Globus pallidus (tissue), 1 donor: ENCODE data around the gene CHN2.
"Not testable (repeated sequence)": the region's sequence is repeated elsewhere in the genome, so short reads cannot be mapped to it uniquely, and the experiment has no call there.

Experiments
- DNase-seq: peaks from one replicate; pipeline ENCODE4 v3.0.0-alpha.2; 2015; ENCODE audit warnings: low spot score

CHN2 gene

GRCh38 chr7:29496355-29497020 is 301.9 kb downstream of the CHN2 start:
- DNase-seq = no peak

DNA sequence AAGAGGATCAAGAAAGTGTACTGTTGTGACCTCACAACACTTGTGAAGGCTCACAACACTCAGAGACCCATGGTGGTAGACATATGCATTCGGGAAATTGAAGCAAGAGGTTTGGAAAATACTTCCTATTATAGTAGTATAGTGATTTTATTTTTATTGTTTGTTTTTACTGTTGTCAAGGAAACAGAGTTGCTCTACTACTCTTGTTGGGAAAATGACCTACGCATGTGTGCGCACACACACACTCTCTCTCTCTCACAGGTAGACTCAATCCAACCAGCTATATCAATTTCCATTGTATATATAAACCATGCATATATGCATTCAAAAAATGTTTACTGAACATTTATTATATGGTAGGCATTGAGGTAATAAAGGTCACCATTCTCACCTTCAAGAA is 305.4 kb downstream of the CHN2 start:
- DNase-seq = no peak

DNA sequence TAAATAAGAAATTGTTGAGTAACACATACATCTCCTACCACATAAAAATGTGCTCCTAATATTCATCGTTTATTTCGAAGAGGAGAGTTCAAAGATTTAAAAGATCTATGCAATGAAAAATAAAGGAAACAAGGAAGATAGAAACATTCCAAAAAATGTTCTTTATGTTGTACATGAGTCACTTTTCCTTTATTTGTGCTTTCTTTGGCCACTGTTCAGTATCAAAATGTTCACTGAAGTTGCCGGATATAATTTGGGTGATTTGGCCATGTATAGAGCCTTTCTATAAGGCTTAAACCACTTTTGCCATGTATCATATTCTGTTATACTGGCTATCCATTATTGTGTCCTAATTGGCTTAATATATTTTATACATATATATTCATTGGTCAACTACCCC is 306.1 kb downstream of the CHN2 start:
- no peak for DNase-seq

DNA sequence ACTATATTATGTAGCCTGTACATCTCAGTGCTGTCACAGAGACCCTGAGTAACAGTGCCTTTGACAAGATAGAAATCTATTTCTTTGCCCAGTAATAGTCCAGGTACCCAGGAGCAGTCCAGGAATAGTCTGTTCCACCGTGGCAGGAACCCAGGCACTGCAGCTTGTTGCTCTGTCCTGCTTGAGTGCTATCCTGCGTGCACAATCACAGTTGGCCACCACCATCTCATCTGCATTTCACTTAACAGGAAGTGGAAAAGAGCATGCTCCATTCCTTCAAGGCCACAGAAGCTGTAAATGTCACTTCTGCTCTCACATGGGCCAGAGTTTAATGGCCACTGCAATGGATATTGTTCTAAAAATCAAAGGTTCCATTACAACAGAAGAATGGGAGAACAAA is 307.6 kb downstream of the CHN2 start:
- DNase-seq = no peak

GRCh38 chr7:29505931-29506330 is 311.4 kb downstream of the CHN2 start:
- no peak for DNase-seq

- no peak for DNase-seq
Measured at GRCh38 chr7:29508608-29509007, 314.0 kb downstream of the CHN2 start.

DNA sequence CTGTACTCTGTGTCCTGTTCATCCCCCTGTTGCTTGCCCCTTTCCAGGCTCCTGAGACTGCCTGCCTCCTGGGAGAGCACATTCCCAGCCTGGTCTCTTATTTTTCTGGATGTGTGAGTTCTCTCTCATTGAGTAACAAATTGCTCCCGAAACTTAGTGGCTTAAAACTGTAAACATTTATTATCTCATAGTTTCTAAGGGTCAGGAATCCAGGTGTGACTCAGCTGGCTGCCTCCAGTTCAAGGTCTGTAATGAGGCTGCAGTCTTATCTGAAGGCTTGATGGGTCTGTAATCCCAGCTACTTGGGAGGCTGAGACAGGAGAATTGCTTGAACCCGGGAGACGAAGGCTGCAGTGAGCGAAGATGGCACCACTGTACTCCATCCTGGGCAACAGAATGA is 315.5 kb downstream of the CHN2 start:
- no peak for DNase-seq

- DNase-seq = no peak
Measured at GRCh38 chr7:29511337-29511736, 316.8 kb downstream of the CHN2 start.

DNA sequence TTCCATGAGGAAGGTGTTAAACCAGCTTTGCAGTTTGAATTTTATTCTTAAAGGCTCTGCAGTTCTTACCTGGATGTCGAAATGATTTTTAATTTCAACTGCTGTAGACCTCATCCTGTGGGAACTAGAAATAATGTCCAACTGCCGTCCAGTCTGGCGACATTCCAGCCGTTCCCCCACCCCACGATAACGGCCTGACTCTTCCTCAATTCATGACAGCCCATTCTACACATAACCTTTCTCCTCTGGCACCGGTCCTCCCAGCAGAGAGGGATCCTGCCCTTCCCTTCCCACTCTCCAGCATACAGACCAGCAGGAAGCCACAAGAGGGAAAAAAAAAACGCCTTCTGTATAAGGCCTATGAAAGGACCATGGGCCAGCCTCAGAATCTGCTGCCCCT is 317.3 kb downstream of the CHN2 start:
- DNase-seq = no peak

GRCh38 chr7:29516491-29516890 is 321.9 kb downstream of the CHN2 start:
- no peak for DNase-seq

- no peak for DNase-seq
Measured at GRCh38 chr7:29518616-29519015, 324.0 kb downstream of the CHN2 start.

- DNase-seq = no peak
Measured at GRCh38 chr7:29523728-29524127, 329.2 kb downstream of the CHN2 start.

DNA sequence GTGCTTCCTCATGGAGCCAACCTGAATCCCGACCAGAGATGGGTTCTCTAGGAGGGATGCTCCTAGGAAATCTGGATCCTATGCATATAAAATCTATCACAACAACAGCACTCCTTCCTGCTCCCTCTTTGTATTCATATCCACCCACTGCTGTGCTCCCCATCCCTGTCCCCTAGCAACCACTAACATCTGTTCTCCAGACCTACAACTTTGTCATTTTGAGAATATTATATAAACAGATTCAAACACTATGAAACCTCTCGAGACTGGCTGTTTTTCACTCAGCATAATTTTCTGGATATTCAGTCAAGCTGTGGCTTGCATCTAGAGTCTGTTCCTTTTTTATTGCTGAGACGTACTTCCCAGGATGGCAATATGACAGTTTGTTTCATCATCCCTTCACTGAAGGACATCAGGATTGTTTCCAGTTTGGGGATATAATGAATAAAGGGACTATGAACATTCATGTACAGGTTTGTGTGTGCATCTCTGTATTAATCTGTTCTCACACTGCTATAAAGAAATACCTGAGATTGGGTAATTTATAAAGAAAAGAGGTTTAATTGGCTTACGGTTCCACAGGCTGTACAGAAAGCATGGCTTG is 333.0 kb downstream of the CHN2 start:
- no peak for DNase-seq

- not testable (repeated sequence) for DNase-seq
Measured at GRCh38 chr7:29528526-29528925, 334.0 kb downstream of the CHN2 start.
